GM12892 (cell line): ENCODE results near the gene KIDINS220.
"Not testable (repeated sequence)": the region's sequence is repeated elsewhere in the genome, so short reads cannot be mapped to it uniquely, and the experiment has no call there.

Experiments used
- DNase-seq: peaks from one replicate; pipeline ENCODE4 v3.0.0; 2011; ENCODE audit not compliant: insufficient read length
- FAIRE-seq: peaks from 2 replicates; lab custom pipeline; 2011; peaks lifted over from hg19 to GRCh38; lab: Jason Lieb, UNC
- POLR2A ChIP-seq: IDR thresholded peaks from 2 replicates; pipeline ENCODE4 v1.6.1; 2011; ENCODE audit warnings: low read depth, low read length, control low read depth
- POLR2AphosphoS5 ChIP-seq: IDR thresholded peaks from 2 replicates; pipeline ENCODE4 v1.6.1; 2011; ENCODE audit warnings: low read depth, low read length, control low read depth
- TAF1 ChIP-seq: IDR thresholded peaks from 2 replicates; pipeline ENCODE4 v1.6.1; 2011; ENCODE audit warnings: low read depth, mild to moderate bottlenecking, control low read depth, low read length, borderline replicate concordance

The KIDINS220 gene

GRCh38 chr2:8729939-8730338 is 107.5 kb downstream of the KIDINS220 start:
- DNase-seq (no peak), FAIRE-seq (no peak)
- TF ChIP-seq POLR2A (no peak), POLR2AphosphoS5 (no peak), TAF1 (no peak)

DNA sequence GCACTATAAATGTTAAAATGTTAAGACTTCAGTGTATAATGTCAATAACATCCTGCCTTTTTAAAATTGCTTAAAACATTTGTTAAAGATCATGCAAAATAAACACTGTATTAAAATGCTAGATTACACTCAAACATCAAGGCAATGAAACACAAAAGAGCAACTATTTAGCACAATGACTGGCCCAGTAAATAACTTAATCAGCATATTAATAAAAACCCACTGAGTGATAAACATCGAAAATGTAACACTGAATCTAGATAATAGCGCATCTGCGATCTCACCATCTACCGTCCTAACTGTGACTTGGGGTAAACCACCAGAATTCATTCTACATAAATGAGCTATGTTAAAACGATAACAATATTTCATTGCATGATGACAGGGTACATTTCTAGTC is 108.3 kb downstream of the KIDINS220 start:
- not testable (repeated sequence) for FAIRE-seq, DNase-seq

DNA sequence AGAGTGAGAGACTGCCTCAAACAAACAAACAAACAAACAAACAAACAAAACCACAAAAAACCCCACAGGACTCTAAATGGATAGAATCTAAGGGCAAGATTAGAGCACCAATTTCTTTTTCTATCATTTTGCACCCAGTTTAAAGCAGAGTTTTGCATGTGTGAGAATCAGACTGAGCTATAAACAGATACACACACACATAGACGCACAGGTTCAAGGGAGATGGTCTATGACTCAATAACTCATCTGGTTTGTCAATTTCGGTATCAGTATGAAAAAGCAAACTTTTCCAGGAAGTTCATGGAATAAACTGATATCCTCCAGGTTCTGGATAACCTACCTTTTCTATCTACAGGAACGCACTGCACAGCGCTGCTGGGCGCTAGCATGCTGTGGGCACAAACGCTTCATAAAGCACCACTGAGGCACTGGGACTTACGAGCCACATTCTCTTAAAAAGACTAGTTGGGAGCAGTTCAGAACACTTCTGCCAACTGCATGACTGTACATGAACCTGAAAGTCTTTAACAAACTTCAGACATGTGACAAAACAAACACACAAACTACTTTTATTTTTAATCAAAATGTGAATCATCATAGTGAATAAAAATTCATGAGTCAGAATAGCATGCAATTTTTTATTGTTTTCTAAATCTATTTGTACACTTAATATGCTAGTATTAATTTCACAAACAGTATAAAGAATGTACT is 109.0 kb downstream of the KIDINS220 start:
- no peak for DNase-seq
- no peak for FAIRE-seq
- TF ChIP-seq TAF1, result no peak
- no peak for TF ChIP-seq POLR2A

DNA sequence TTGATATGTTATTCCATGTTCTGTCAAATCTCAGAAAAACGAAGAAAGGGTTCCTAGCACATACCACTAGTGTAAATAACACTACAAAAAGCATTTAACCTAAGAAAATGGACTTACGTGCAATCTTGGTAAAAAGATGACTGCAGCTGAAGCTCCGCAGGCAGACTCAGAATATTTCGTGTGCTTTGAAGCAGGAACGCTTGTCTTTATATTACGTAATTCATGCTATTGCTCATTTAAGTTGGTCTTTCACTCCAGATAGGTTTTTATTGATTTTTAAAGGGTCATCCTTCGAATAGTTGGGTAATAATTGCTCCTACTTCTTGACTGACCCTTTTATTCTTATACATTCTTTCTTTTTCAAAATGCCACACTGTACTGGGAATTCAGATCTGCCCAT is 111.6 kb downstream of the KIDINS220 start:
- no peak for TF ChIP-seq TAF1
- no peak for TF ChIP-seq POLR2A
- no peak for TF ChIP-seq POLR2AphosphoS5
- no peak for DNase-seq
- no peak for FAIRE-seq

DNA sequence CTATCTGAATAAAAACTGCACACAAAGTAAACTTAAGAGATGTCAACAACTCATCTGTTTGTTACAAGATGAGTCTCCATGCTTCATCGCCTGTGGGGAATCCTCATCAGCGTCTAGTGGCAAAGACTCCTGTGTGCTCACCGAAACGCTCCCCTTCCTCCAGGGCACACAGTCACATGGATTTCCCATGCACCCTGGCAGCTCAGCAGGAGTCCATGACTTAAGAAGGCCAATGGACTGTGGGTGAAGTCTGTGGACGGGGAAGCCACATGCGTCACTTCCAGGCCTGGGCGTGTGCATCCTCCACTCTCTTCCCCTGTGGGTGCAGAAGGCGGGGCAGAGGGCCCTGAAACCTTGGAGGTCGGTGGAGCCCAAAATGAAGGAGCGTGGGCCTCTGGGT is 114.4 kb downstream of the KIDINS220 start:
- TF ChIP-seq TAF1 (no peak), POLR2AphosphoS5 (no peak), POLR2A (no peak)
- DNase-seq (no peak), FAIRE-seq (no peak)

DNA sequence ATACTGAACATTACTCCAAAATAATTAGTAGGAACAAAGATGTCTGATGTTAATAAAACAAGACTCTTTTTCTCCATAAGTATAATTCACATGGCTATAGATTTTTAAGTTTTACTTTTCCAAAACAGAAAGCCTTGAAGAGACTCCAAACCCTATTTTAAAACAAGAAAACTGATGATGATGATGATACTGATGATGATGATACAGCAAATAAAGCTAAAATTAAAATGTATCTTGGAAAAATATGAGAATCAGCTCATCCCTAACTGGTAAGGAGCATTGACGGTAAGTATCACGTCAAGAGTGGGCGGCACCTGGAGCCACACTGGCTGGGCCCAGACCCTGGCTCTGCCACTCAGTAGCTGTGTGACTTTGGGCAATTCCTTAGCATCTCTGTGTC is 116.0 kb downstream of the KIDINS220 start:
- no peak for FAIRE-seq
- no peak for DNase-seq
- TF ChIP-seq POLR2A, result no peak
- no peak for TF ChIP-seq POLR2AphosphoS5
- TF ChIP-seq TAF1, result no peak

GRCh38 chr2:8720741-8721140 is 116.7 kb downstream of the KIDINS220 start:
- no peak for DNase-seq
- no peak for FAIRE-seq
- no peak for TF ChIP-seq POLR2A
- no peak for TF ChIP-seq POLR2AphosphoS5
- no peak for TF ChIP-seq TAF1

DNA sequence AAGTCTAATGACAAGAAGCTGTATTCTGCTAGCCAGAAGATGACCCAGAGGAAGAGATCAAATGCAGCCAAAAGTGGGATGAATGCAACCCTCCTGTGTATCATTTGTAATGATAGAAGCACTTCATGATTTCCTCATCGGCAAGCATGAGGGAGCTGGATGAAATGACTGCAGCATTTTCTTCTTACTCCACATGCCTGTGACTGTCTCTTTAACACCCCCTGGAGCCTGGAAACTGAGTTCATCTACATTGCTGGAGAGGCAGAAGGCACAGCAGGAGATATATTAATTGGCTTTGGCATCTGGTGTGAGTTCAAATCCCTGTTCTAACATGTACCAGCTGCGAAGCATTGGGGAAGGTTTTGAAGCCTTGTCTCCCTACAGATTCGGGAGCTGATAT is 117.9 kb downstream of the KIDINS220 start:
- TF ChIP-seq POLR2AphosphoS5 (no peak), POLR2A (no peak), TAF1 (no peak)
- FAIRE-seq (no peak), DNase-seq (no peak)

DNA sequence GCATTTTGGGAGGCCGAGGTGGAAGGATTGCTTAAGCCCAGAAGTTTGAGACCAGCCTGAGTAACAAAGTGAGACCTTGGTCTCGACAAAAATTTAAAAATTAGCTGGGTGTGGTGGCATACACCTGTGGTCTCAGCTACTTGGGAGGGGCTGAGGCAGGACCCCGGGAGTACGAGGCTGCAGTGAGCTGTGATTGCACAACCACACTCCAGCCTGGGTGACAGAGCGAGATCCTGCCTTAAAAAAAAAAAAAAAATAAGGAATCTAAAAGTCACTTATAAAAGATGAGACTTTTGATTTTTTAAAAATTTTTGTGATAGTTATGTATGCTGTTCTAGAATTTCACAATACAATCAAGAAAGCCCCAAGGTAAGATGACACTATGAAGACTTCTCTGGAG is 122.4 kb downstream of the KIDINS220 start:
- DNase-seq, result no peak
- no peak for FAIRE-seq
- TF ChIP-seq POLR2A, result no peak
- TF ChIP-seq TAF1, result no peak
- no peak for TF ChIP-seq POLR2AphosphoS5

DNA sequence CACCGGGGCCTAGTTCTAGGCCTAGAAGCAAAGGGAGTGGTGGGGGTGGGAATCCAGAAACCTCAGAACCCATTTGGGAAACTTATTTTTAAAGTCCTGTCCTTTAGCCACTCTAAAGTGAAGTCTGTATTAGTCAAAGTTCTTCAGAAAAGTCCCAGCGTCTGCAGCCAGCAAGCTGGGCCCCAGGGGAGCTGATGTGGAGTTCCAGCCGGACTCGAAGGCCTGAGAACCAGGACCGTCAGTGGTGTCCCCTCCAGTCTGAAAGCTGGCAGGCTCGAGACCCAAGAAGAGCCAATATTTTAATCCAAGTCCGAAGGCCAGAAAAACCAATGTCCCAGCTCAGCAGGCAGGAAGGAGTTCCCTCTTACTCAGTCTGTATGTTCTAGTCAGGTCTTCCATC is 123.1 kb downstream of the KIDINS220 start:
- no peak for DNase-seq
- TF ChIP-seq POLR2AphosphoS5, result no peak
- no peak for TF ChIP-seq TAF1
- no peak for TF ChIP-seq POLR2A
- FAIRE-seq, result no peak

DNA sequence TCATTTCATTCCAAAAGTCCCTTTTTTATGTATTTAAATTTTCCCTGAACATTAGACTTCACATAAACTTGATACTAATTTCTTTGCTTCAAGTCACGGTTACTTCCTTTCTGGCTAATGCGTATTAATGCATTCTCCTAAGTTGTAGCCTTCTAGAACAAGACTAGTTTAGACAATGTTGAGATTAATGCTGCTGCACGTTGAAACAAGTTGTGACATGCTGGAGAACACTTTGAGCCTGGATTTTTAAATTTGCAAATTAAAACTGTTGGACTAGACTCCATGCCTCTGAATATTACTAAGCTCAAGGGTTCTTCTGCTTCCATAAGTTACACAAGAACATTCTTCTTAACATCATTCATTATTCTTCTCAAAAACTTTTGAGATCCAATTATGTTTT is 126.5 kb downstream of the KIDINS220 start:
- no peak for FAIRE-seq
- TF ChIP-seq POLR2AphosphoS5, result no peak
- no peak for TF ChIP-seq TAF1
- no peak for TF ChIP-seq POLR2A
- no peak for DNase-seq

- TF ChIP-seq TAF1 (no peak), POLR2AphosphoS5 (no peak), POLR2A (no peak)
- DNase-seq (no peak), FAIRE-seq (no peak)
These were observed 127.8 kb downstream of the KIDINS220 start for GRCh38 chr2:8709611-8710010.

DNA sequence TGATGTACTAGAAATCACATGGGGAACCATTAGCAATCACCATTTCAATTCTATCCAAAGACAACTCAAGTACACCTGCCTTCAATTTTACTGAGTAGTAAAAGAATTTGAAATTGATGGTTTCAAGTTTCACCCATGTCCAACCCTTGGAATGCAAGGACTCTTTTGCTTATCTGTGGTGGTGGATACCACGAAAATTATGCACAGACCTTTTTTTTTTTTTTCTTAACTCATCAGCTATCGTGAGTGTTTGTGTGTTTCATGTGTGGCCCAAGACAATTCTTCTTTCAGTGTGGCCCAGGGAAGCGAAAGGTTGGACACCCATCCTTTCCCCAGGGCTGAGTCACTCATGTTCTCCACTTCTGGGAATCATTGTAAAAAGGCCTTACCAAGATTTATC is 132.5 kb downstream of the KIDINS220 start:
- FAIRE-seq, result no peak
- TF ChIP-seq POLR2AphosphoS5 (no peak), POLR2A (no peak), TAF1 (no peak)
- DNase-seq, result no peak
